H9 (cell line): Measurements from ENCODE around the gene SOX8. TPM values are rescaled to one million over a fixed set of nuclear protein-coding genes. Genes with fewer than 3 reads are reported as not detected.

Experiments
- DNase-seq: peaks from one replicate; pipeline ENCODE4 v3.0.0-alpha.2; 2017
- H2AFZ ChIP-seq: one replicate; pipeline ENCODE4 v1.6.1; 2013; ENCODE audit warnings: mild to moderate bottlenecking, low read length, control low read depth, moderate library complexity
- H2AK5ac ChIP-seq: 2 replicates; pipeline ENCODE4 v1.6.1; 2013; ENCODE audit warnings: low read length, control low read depth, mixed read lengths; ENCODE audit not compliant: insufficient read length
- H2BK120ac ChIP-seq: one replicate; pipeline ENCODE4 v1.6.1; 2013; ENCODE audit warnings: low read depth, mild to moderate bottlenecking, low read length, control low read depth, inconsistent platforms; ENCODE audit not compliant: poor library complexity, severe bottlenecking
- H2BK12ac ChIP-seq: 2 replicates; pipeline ENCODE4 v1.6.1; 2013; ENCODE audit warnings: low read length, control low read depth, mixed read lengths, low read depth; ENCODE audit not compliant: insufficient read length
- H2BK15ac ChIP-seq: 2 replicates; pipeline ENCODE4 v1.6.1; 2013; ENCODE audit warnings: low read depth, low read length, control low read depth
- H2BK20ac ChIP-seq: one replicate; pipeline ENCODE4 v1.6.1; 2013; ENCODE audit warnings: low read depth, mild to moderate bottlenecking, low read length, control low read depth, inconsistent platforms; ENCODE audit not compliant: poor library complexity, severe bottlenecking
- H2BK5ac ChIP-seq: 2 replicates; pipeline ENCODE4 v1.6.1; 2013; ENCODE audit warnings: low read length, control low read depth, mixed read lengths; ENCODE audit not compliant: insufficient read length
- H3K14ac ChIP-seq: 2 replicates; pipeline ENCODE4 v1.6.1; 2013; ENCODE audit warnings: low read length, control low read depth; ENCODE audit not compliant: insufficient read depth
- H3K18ac ChIP-seq: 2 replicates; pipeline ENCODE4 v1.6.1; 2013; ENCODE audit warnings: low read depth, mild to moderate bottlenecking, mixed read lengths, low read length, control low read depth; ENCODE audit not compliant: insufficient read length
- H3K23ac ChIP-seq: 2 replicates; pipeline ENCODE4 v1.6.1; 2013; ENCODE audit warnings: low read length, control low read depth, mixed read lengths, low read depth; ENCODE audit not compliant: insufficient read length
- H3K23me2 ChIP-seq: 2 replicates; pipeline ENCODE4 v1.6.1; 2013; ENCODE audit warnings: low read depth, mild to moderate bottlenecking, mixed read lengths, low read length, control low read depth; ENCODE audit not compliant: insufficient read length, poor library complexity, severe bottlenecking
- H3K27ac ChIP-seq: 2 replicates; pipeline ENCODE4 v1.5.1; 2013; ENCODE audit warnings: low read length, control low read depth, mixed read lengths, low read depth; ENCODE audit not compliant: insufficient read length
- H3K27me3 ChIP-seq: 2 replicates; pipeline ENCODE4 v1.6.1; 2013; ENCODE audit warnings: low read length, control low read depth, inconsistent platforms; ENCODE audit not compliant: insufficient read depth
- H3K4ac ChIP-seq: 2 replicates; pipeline ENCODE4 v1.6.1; 2013; ENCODE audit warnings: low read depth, mild to moderate bottlenecking, control low read depth, inconsistent platforms, low read length, moderate library complexity
- H3K4me1 ChIP-seq: 2 replicates; pipeline ENCODE4 v1.6.1; 2013; ENCODE audit warnings: low read length, control low read depth, inconsistent platforms; ENCODE audit not compliant: insufficient read depth
- H3K4me2 ChIP-seq: 2 replicates; pipeline ENCODE4 v1.6.1; 2013; ENCODE audit warnings: low read length, control low read depth, mixed read lengths; ENCODE audit not compliant: insufficient read length, insufficient read depth
- H3K56ac ChIP-seq: 2 replicates; pipeline ENCODE4 v1.6.1; 2013; ENCODE audit warnings: low read depth, mild to moderate bottlenecking, mixed read lengths, low read length, control low read depth; ENCODE audit not compliant: insufficient read length
- H3K79me1 ChIP-seq: 2 replicates; pipeline ENCODE4 v1.6.1; 2013; ENCODE audit warnings: low read depth, mild to moderate bottlenecking, moderate library complexity, low read length, control low read depth, inconsistent platforms; ENCODE audit not compliant: insufficient read depth, poor library complexity, severe bottlenecking
- H3K79me2 ChIP-seq: 2 replicates; pipeline ENCODE4 v1.6.1; 2013; ENCODE audit warnings: low read length, control low read depth, inconsistent platforms; ENCODE audit not compliant: insufficient read depth
- H3K9ac ChIP-seq: 2 replicates; pipeline ENCODE4 v1.6.1; 2013; ENCODE audit warnings: low read length, control low read depth, mixed read lengths; ENCODE audit not compliant: insufficient read length; ENCODE audit errors: extremely low read depth
- H3K9me3 ChIP-seq: one replicate; pipeline ENCODE4 v1.6.1; 2013; ENCODE audit warnings: low read depth, low read length, inconsistent platforms; ENCODE audit not compliant: control insufficient read depth
- H3T11ph ChIP-seq: one replicate; pipeline ENCODE4 v1.6.1; 2013; ENCODE audit warnings: mild to moderate bottlenecking, low read length, control low read depth, inconsistent platforms
- H4K20me1 ChIP-seq: one replicate; pipeline ENCODE4 v1.6.1; 2013; ENCODE audit not compliant: control insufficient read depth, insufficient read length, insufficient read depth
- H4K5ac ChIP-seq: 2 replicates; pipeline ENCODE4 v1.6.1; 2013; ENCODE audit warnings: low read depth, mild to moderate bottlenecking, mixed read lengths, low read length, control low read depth; ENCODE audit not compliant: insufficient read length
- H4K8ac ChIP-seq: replicated peaks from 2 replicates; pipeline ENCODE4 v1.6.1; 2013; ENCODE audit warnings: low read length, control low read depth, mixed read lengths, low read depth; ENCODE audit not compliant: insufficient read length
- H4K91ac ChIP-seq: 2 replicates; pipeline ENCODE4 v1.6.1; 2013; ENCODE audit warnings: low read depth, mild to moderate bottlenecking, moderate library complexity, mixed read lengths, low read length, control low read depth; ENCODE audit not compliant: insufficient read length
- H3K27ac Mint-ChIP-seq, 3 experiments: 2 replicates in 2 of 3; 3 replicates in 1 of 3; pipeline ENCODE4 v1.8.0; 2020 to 2021; ENCODE audit warnings: mixed read lengths in 3 of 3, mild to moderate bottlenecking in 1 of 3, moderate library complexity in 1 of 3
- H3K27me3 Mint-ChIP-seq: 2 replicates; pipeline ENCODE4 v1.8.0; 2021; ENCODE audit warnings: low read depth, mild to moderate bottlenecking, moderate library complexity, mixed read lengths
- H3K36me3 Mint-ChIP-seq, 3 experiments: 2 replicates in 2 of 3; 3 replicates in 1 of 3; pipeline ENCODE4 v1.8.0; 2020 to 2021; ENCODE audit warnings: low read depth in 3 of 3, mixed read lengths in 3 of 3; ENCODE audit not compliant: insufficient read depth in 1 of 3
- H3K4me1 Mint-ChIP-seq, 2 experiments: 2 replicates each; pipeline ENCODE4 v1.8.0; 2020; ENCODE audit warnings: mixed read lengths in 2 of 2
- H3K4me3 Mint-ChIP-seq, 2 experiments: 2 replicates in 1 of 2; 3 replicates in 1 of 2; pipeline ENCODE4 v1.8.0; 2020 to 2021; ENCODE audit warnings: mild to moderate bottlenecking in 2 of 2, mixed read lengths in 2 of 2, moderate library complexity in 1 of 2
- H3K9me3 Mint-ChIP-seq, 2 experiments: 2 replicates in 1 of 2; 3 replicates in 1 of 2; pipeline ENCODE4 v1.8.0; 2020; ENCODE audit warnings: mild to moderate bottlenecking in 2 of 2, mixed read lengths in 2 of 2, moderate library complexity in 1 of 2
- CTCF ChIP-seq: fragments of 200-600 bp; sonication (generic); conservative IDR thresholded peaks from 3 replicates; pipeline ENCODE4 v1.8.0; 2021; ENCODE audit warnings: antibody characterized with exemption, mild to moderate bottlenecking
- whole genome bisulfite sequencing: extraction: QIAGEN DNeasy Blood & Tissue Kit; methylation state at CpG from one replicate; pipeline ENCODE4 v1.1.7; 2013; ENCODE audit warnings: missing lambda C conversion rate, low lambda C conversion rate, mixed read lengths; ENCODE audit not compliant: insufficient read length; ENCODE audit errors: extremely low coverage; 5-methylcytosine and 5-hydroxymethylcytosine counted together
- total RNA-seq: library from RNA; stranded (reverse); gene quantifications from 2 replicates; pipeline ENCODE4 v1.2.1, GENCODE V29; 2021

SOX8 gene
- total RNA-seq, 1 experiment from 2014 or later = 8.9 TPM

- no peak overlapping the region for H3K4ac ChIP-seq
- no peak for TF ChIP-seq CTCF
- no peak overlapping the region for H4K5ac ChIP-seq
- no peak overlapping the region for H3T11ph ChIP-seq
- no peak overlapping the region for H2BK12ac ChIP-seq
- H3K79me2 ChIP-seq = no peaks in the 10 kb centered on the region
- H4K91ac ChIP-seq = no peak overlapping the region
- H3K27ac Mint-ChIP-seq = no peak overlapping the region
- H3K18ac ChIP-seq = no peak overlapping the region
- H3K4me3 Mint-ChIP-seq = no peak overlapping the region
- peaks cover 3 to 6% of the 10 kb centered on the region in 2 experiments; a peak in 3 of 4 replicates for H3K4me1 Mint-ChIP-seq
- no peak overlapping the region for H3K9ac ChIP-seq
- no peak overlapping the region for H2BK120ac ChIP-seq
- no peak overlapping the region for H3K56ac ChIP-seq
- H3K4me2 ChIP-seq = no peak overlapping the region
- H3K27me3 Mint-ChIP-seq = peaks cover 20% of the 10 kb centered on the region
- H2AK5ac ChIP-seq = no peak overlapping the region
- H2AFZ ChIP-seq = no peak overlapping the region
- no peak overlapping the region for H2BK5ac ChIP-seq
- no peak overlapping the region for H3K27ac ChIP-seq
- no peak overlapping the region for H3K23ac ChIP-seq
- H3K79me1 ChIP-seq = no peaks in the 10 kb centered on the region
- no peak overlapping the region for H2BK15ac ChIP-seq
- no peaks in the 10 kb centered on the region for H3K9me3 ChIP-seq
- no peaks in the 10 kb centered on the region; the same call in 1 of the 2 replicates for H3K27me3 ChIP-seq
- H4K8ac ChIP-seq = no peak overlapping the region
- H2BK20ac ChIP-seq = no peak overlapping the region
- no CpG with 5 or more reads among the region's 27 CpGs for WGBS
- H3K4me1 ChIP-seq = no peaks in the 10 kb centered on the region
- H4K20me1 ChIP-seq = no peaks in the 10 kb centered on the region
- H3K9me3 Mint-ChIP-seq = peaks cover 0 to 2% of the 10 kb centered on the region in 2 experiments; a peak in 1 of 5 replicates
- H3K36me3 Mint-ChIP-seq = peaks cover 0 to 14% (median 8%) of the 10 kb centered on the region in 3 experiments; a peak in 5 of 7 replicates
- no peaks in the 10 kb centered on the region for H3K23me2 ChIP-seq
- no peak for DNase-seq
- no peak overlapping the region for H3K14ac ChIP-seq
Measured at GRCh38 chr16:964356-965035, 17.1 kb upstream of the SOX8 start.
